HG02798 (cell line): ENCODE measurements around the gene SRP68.

Experiments used
- ATAC-seq: cut with Tn5 transposase; IDR thresholded peaks from one replicate; pipeline ENCODE4 v1.9.1; 2021; ENCODE audit warnings: mild to moderate bottlenecking; ENCODE audit not compliant: unreplicated experiment, poor library complexity

Gene SRP68

GRCh38 chr17:76004750-76005262, 67.5 kb downstream of the SRP68 start:
- no peak for ATAC-seq

- ATAC-seq, result no peak
Measured at GRCh38 chr17:76003915-76004314, 68.4 kb downstream of the SRP68 start.

GRCh38 chr17:76002100-76002499, 70.2 kb downstream of the SRP68 start:
- ATAC-seq, result no peak

GRCh38 chr17:76000755-76001521, 71.4 kb downstream of the SRP68 start, which contains the start of gene CDK3:
CDK3 (plus strand) TSS chr17:76000855; CDS start chr17:76001426, 571 bp downstream.
- ATAC-seq, result no peak

GRCh38 chr17:76000016-76000754, 72.1 kb downstream of the SRP68 start:
- ATAC-seq, result no peak

- no peak for ATAC-seq
Measured at GRCh38 chr17:75998327-75998795, 74.0 kb downstream of the SRP68 start.

GRCh38 chr17:75996665-75997590, 75.4 kb downstream of the SRP68 start:
- no peak for ATAC-seq

GRCh38 chr17:75995385-75995925, 76.9 kb downstream of the SRP68 start:
- ATAC-seq, result no peak

GRCh38 chr17:75994802-75995370, 77.4 kb downstream of the SRP68 start:
- ATAC-seq, result no peak

- ATAC-seq, result no peak
Measured at GRCh38 chr17:75991396-75991795, 80.9 kb downstream of the SRP68 start.
